Stimulated activated CD8-positive, alpha-beta memory T cell treated with anti-CD3 and anti-CD28 coated beads, Interleukin-7, amount 100 ng/mL, for 24 hours (primary cell): ENCODE data around the gene USP7.
"Not testable (repeated sequence)": the region's sequence is repeated elsewhere in the genome, so short reads cannot be mapped to it uniquely, and the experiment has no call there.

Experiments
- DNase-seq: peaks from one replicate; pipeline ENCODE4 v3.0.0-alpha.2; 2020; ENCODE audit warnings: low read depth

USP7 gene

DNA sequence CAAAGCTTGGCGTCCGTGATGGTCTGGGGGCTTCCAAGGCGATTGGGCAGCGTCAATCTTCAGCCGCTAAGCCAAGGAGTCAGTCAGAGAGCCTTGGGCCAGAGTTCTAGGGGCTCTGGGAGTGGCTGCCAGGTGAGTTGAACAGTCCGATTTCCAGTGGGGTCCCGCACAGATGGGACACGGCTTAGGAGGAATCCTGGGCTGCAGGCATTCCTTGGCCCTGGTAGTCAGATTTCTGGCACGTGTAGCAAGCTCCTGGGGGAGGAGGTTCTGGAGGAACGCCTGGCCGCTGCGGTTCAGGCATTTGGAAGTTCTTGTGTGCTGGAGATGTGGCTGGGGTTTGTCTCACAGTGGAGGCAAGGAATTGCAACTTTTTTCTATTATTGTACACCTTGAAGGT lies 120.4 kb downstream of the USP7 start:
- not testable (repeated sequence) for DNase-seq
